ENCODE measurements around the gene PLA2G15.

PLA2G15 gene

GRCh38 chr16:68244903-68245853 is at the start of gene PLA2G15:
Gene PLA2G15 (plus strand): TSS chr16:68245373. CDS start chr16:68245427, 54 bp downstream.
- peak; percentile 96 to 97 for DNase-seq

GRCh38 chr16:68197250-68197649 is 47.9 kb upstream of the PLA2G15 start:
- DNase-seq, result no peak

- no peak for DNase-seq
Observed at GRCh38 chr16:68200088-68200783, 44.9 kb upstream of the PLA2G15 start.

- DNase-seq, result no peak
Observed at GRCh38 chr16:68202091-68202519, 43.1 kb upstream of the PLA2G15 start.

GRCh38 chr16:68206245-68206644 is 38.9 kb upstream of the PLA2G15 start:
- no peak for DNase-seq

- DNase-seq, result no peak
Observed at GRCh38 chr16:68214726-68215125, 30.4 kb upstream of the PLA2G15 start.

GRCh38 chr16:68215302-68215701 is 29.9 kb upstream of the PLA2G15 start:
- DNase-seq, result no peak

- no peak for DNase-seq
Observed at GRCh38 chr16:68216240-68216639, 28.9 kb upstream of the PLA2G15 start.

GRCh38 chr16:68217506-68217905 is 27.7 kb upstream of the PLA2G15 start:
- DNase-seq, result no peak

GRCh38 chr16:68219725-68220351 is 25.3 kb upstream of the PLA2G15 start:
- no peak for DNase-seq

GRCh38 chr16:68223072-68223471 is 22.1 kb upstream of the PLA2G15 start:
- DNase-seq, result no peak

GRCh38 chr16:68226116-68226515 is 19.1 kb upstream of the PLA2G15 start:
- no peak for DNase-seq

GRCh38 chr16:68227183-68227793 is 17.9 kb upstream of the PLA2G15 start:
- no peak for DNase-seq

GRCh38 chr16:68227850-68228553 is 17.2 kb upstream of the PLA2G15 start:
- DNase-seq, result no peak

- no peak for DNase-seq
Observed at GRCh38 chr16:68228652-68229051, 16.5 kb upstream of the PLA2G15 start.

GRCh38 chr16:68229431-68230175 is 15.6 kb upstream of the PLA2G15 start:
- peak in 1 of 2 donors; percentile 41 for DNase-seq

- no peak for DNase-seq
Observed at GRCh38 chr16:68230176-68230571, 15.0 kb upstream of the PLA2G15 start.

- DNase-seq, result no peak
Observed at GRCh38 chr16:68230956-68231355, 14.2 kb upstream of the PLA2G15 start.

GRCh38 chr16:68231384-68232136 is 13.6 kb upstream of the PLA2G15 start:
- DNase-seq, result no peak

- no peak for DNase-seq
Observed at GRCh38 chr16:68232335-68232734, 12.8 kb upstream of the PLA2G15 start.
